ENCODE results near the gene SRGAP1. TPM values are rescaled to one million over a fixed set of nuclear protein-coding genes. Genes with fewer than 3 reads are reported as not detected.

Gene SRGAP1
- total and polyA plus RNA-seq, 2 of the 8 experiments (the other 6 are each of a cell fraction or from before 2014, with no cell fraction given): 3.2 to 7.3 TPM

DNA sequence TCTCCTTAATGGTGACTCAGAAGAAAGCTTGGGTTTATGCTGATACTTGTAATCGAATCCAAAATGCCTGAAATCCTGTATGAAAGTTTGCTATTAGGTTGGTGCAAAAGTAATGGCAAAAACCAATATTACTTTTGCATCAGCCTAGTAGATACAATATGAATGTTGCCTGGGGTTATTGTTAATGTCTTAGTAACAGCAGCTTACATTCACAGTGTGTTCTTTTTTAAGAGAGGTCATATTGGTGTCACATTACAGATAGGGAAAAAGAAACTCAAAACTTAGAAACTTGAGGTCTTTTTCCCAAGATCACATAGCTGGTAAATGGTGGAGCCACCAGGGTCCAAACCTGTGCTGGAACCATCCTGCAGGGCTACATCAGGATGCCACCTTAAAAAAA, 25.2 kb downstream of the SRGAP1 start:
- Histone ChIP-seq H4K20me1 (replicated peaks in 1 of 2; ENCODE audit: control insufficient read depth in 1 of 2, insufficient read depth in 2 of 2, low read length in 2 of 2) (no peaks in the 10 kb centered on the region), H3K18ac (ENCODE audit: extremely low read depth, low read length) (no peak overlapping the region), H4K8ac (ENCODE audit: extremely low read depth, insufficient read depth, low read length) (no peak overlapping the region), H3K79me1 (ENCODE audit: low read depth, low read length) (no peaks in the 10 kb centered on the region), H4K5ac (ENCODE audit: insufficient read length, low read depth, low read length) (no peak overlapping the region), H2BK120ac (replicated peaks; ENCODE audit: low read depth, low read length) (no peak overlapping the region), H2BK5ac (ENCODE audit: low read depth, low read length) (no peak overlapping the region), H2AFZ (ENCODE audit: low read length) (no peak overlapping the region), H2BK15ac (ENCODE audit: low read length) (no peak overlapping the region), H3K23ac (ENCODE audit: insufficient read length) (no peak overlapping the region), H3K36me3 (ENCODE audit: control insufficient read depth in 2 of 4, insufficient read depth in 4 of 4, low read length in 3 of 4) (no peaks in the 10 kb centered on the region), H2BK20ac (ENCODE audit: low read length) (no peak overlapping the region), H3K56ac (replicated peaks; ENCODE audit: insufficient read length, low read depth, low read length) (no peak overlapping the region), H3K4me1 (replicated peaks in 1 of 4; ENCODE audit: control insufficient read depth in 3 of 4, insufficient read depth in 4 of 4, low read length in 3 of 4) (peaks cover 1 to 13% (median 11%) of the 10 kb centered on the region in 4 experiments; a peak in 6 of 7 replicates), H3K4me2 (ENCODE audit: insufficient read depth in 1 of 2, low read depth in 2 of 2, low read length in 2 of 2) (no peak overlapping the region), H4K91ac (replicated peaks; ENCODE audit: insufficient read length, low read length) (no peak overlapping the region), H3K14ac (ENCODE audit: insufficient read length) (no peak overlapping the region), H3K9ac (replicated peaks in 1 of 4; ENCODE audit: extremely low read depth in 1 of 4, low read depth in 3 of 4, low read length in 3 of 4) (no peak overlapping the region), H3K23me2 (ENCODE audit: low read depth, low read length) (no peaks in the 10 kb centered on the region), H3K4me3 (ENCODE audit: extremely low read depth in 1 of 4, insufficient read depth in 2 of 4, low read depth in 3 of 4, low read length in 4 of 4) (no peak overlapping the region), H3K27me3 (replicated peaks in 1 of 4; ENCODE audit: control insufficient read depth in 3 of 4, extremely low read depth in 1 of 4, insufficient read depth in 3 of 4, low read length in 3 of 4) (no peaks in the 10 kb centered on the region), H3K27ac (ENCODE audit: low read depth, low read length) (no peak overlapping the region), H3K9me3 (ENCODE audit: insufficient read depth in 2 of 2, low read depth in 1 of 2, low read length in 1 of 2) (no peaks in the 10 kb centered on the region), H2BK12ac (ENCODE audit: low read depth, low read length) (no peak overlapping the region), H3K4ac (replicated peaks; ENCODE audit: insufficient read length, low read depth, low read length) (no peak overlapping the region), H2AK5ac (ENCODE audit: low read depth, low read length) (no peak overlapping the region), H3K79me2 (ENCODE audit: control insufficient read depth in 1 of 2, insufficient read depth in 2 of 2, low read length in 2 of 2) (no peaks in the 10 kb centered on the region; a peak in 1 of 4 replicates)
- DNase-seq (ENCODE audit: low read depth in 1 of 2, low spot score in 2 of 2): no peak
- TF ChIP-seq BRCA1 (IDR thresholded peaks at IDR 0.05; ENCODE audit: low read depth, low read length): no peak
- CTCF ChIA-PET (ENCODE audit: partially characterized antibody): no interaction called here
- no peak for FAIRE-seq
- 91% methylated on average over 1 of the region's 1 CpG; no CpG with 5 or more reads in 1 of the 2 experiments for WGBS, 2 experiments (ENCODE audit: extremely low coverage in 1 of 2, insufficient coverage in 1 of 2, insufficient read length in 1 of 2, insufficient replicate concordance in 2 of 2, low coverage in 1 of 2, low lambda C conversion rate in 2 of 2, missing lambda C conversion rate in 1 of 2)
- POLR2A ChIA-PET (ENCODE audit: partially characterized antibody): no interaction called here
